Keratinocyte (primary cell): ENCODE data around the gene KMT5B.
"Not testable (repeated sequence)": the region's sequence is repeated elsewhere in the genome, so short reads cannot be mapped to it uniquely, and the experiment has no call there.

Source experiments
- EZH2 ChIP-seq: IDR thresholded peaks from one replicate; pipeline ENCODE4 v1.6.1; 2012; ENCODE audit warnings: inconsistent platforms, mild to moderate bottlenecking, low read length, moderate library complexity
- TF ChIP-seq, protein P1 (sequence below), 3 experiments: IDR thresholded peaks in 1 of 3; conservative IDR thresholded peaks in 1 of 3; optimal IDR thresholded peaks in 1 of 3; 2 replicates in 2 of 3; 3 replicates in 1 of 3; pipeline versions ENCODE3 to v1.5.1; 2011; ENCODE audit warnings: low read length in 3 of 3, mild to moderate bottlenecking in 3 of 3, moderate library complexity in 2 of 3, control low read depth in 1 of 3, inconsistent platforms in 1 of 3; ENCODE audit not compliant: insufficient read depth in 2 of 3; ENCODE audit errors: extremely low read depth in 1 of 3

DNA sequence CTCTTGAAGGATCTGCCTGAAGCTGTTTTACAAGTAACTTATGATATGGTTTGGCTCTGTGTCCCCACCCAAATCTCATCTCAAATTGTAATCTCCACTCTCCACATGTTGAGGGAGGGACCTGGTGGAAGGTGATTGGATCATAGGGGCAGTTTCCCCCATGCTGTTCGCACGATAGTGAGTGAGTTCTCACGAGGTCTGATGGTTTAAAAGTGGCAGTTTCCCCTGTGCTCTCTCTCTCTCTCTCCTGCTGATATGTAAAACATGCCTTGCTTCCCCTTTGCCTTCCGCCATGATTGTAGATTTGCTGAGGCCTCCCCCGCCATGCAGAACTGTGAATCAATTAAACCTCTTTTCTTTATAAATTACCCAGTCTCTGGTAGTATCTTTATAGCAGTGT, 31.8 kb upstream of the KMT5B start:
- TF ChIP-seq, protein P1, sequence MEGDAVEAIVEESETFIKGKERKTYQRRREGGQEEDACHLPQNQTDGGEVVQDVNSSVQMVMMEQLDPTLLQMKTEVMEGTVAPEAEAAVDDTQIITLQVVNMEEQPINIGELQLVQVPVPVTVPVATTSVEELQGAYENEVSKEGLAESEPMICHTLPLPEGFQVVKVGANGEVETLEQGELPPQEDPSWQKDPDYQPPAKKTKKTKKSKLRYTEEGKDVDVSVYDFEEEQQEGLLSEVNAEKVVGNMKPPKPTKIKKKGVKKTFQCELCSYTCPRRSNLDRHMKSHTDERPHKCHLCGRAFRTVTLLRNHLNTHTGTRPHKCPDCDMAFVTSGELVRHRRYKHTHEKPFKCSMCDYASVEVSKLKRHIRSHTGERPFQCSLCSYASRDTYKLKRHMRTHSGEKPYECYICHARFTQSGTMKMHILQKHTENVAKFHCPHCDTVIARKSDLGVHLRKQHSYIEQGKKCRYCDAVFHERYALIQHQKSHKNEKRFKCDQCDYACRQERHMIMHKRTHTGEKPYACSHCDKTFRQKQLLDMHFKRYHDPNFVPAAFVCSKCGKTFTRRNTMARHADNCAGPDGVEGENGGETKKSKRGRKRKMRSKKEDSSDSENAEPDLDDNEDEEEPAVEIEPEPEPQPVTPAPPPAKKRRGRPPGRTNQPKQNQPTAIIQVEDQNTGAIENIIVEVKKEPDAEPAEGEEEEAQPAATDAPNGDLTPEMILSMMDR (optimal IDR thresholded peaks at IDR 0.05 in 1 of 3, IDR thresholded peaks at IDR 0.05 in 1 of 3, conservative IDR thresholded peaks at IDR 0.05 in 1 of 3; ENCODE audit: extremely low read depth in 1 of 3, insufficient read depth in 2 of 3, low read length in 3 of 3) = not testable (repeated sequence)
- TF ChIP-seq EZH2 = not testable (repeated sequence)
